GM12874 (cell line): ENCODE measurements around the gene PARD6B.

Source experiments
- TF ChIP-seq, protein P1 (sequence below): IDR thresholded peaks from 2 replicates; pipeline ENCODE4 v1.5.1; 2011; ENCODE audit warnings: low read depth, mild to moderate bottlenecking, control low read depth, low read length, moderate library complexity; ENCODE audit not compliant: insufficient read depth

The PARD6B gene, protein sequence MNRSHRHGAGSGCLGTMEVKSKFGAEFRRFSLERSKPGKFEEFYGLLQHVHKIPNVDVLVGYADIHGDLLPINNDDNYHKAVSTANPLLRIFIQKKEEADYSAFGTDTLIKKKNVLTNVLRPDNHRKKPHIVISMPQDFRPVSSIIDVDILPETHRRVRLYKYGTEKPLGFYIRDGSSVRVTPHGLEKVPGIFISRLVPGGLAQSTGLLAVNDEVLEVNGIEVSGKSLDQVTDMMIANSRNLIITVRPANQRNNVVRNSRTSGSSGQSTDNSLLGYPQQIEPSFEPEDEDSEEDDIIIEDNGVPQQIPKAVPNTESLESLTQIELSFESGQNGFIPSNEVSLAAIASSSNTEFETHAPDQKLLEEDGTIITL

DNA sequence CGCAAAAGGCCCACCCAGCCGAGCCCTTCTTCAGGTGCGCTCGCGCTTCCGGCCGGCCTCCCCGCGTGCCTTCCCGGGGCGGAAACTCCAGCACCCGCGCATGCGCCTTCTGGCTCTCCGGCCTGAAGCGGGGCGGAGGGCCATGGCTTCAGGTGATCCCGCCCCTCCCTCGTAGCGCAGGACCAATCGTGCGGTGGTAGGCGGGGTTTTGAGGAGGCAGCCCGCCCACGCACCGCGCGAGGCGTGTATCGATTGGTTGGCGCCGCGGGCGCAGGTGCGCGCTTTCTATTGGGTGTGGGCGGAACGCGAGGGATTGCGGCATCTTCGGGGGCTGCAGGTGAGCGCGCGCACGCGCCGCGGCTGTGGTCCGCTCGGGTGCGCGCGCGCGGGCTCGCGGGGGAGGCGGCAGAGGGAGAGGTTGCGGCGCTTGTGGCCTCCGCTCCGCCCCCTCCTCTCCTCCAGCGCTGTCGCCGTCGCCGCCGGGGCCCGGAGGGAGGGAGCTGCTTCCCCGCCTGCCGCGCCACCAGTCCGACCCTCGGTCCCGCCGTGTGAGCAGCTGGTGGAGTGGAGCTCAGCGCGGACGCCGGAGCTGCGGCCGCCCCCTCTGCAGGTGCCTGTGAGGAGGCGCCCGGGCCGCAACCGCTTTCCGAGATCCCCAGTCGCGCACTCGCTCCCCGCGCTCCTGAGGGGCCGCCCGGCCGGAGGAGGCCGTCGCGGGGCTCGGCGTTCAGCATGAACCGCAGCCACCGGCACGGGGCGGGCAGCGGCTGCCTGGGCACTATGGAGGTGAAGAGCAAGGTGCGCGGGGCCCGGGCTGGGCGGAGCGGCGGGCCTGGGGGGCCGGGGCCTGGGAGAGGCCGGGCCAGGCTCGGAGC, at the start of gene PARD6B:
Gene PARD6B (plus strand): TSS at position 526 of the 875 bp plus-strand sequence. CDS start 207 bp downstream, at position 733.
- TF ChIP-seq, protein P1, sequence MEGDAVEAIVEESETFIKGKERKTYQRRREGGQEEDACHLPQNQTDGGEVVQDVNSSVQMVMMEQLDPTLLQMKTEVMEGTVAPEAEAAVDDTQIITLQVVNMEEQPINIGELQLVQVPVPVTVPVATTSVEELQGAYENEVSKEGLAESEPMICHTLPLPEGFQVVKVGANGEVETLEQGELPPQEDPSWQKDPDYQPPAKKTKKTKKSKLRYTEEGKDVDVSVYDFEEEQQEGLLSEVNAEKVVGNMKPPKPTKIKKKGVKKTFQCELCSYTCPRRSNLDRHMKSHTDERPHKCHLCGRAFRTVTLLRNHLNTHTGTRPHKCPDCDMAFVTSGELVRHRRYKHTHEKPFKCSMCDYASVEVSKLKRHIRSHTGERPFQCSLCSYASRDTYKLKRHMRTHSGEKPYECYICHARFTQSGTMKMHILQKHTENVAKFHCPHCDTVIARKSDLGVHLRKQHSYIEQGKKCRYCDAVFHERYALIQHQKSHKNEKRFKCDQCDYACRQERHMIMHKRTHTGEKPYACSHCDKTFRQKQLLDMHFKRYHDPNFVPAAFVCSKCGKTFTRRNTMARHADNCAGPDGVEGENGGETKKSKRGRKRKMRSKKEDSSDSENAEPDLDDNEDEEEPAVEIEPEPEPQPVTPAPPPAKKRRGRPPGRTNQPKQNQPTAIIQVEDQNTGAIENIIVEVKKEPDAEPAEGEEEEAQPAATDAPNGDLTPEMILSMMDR = no peak

DNA sequence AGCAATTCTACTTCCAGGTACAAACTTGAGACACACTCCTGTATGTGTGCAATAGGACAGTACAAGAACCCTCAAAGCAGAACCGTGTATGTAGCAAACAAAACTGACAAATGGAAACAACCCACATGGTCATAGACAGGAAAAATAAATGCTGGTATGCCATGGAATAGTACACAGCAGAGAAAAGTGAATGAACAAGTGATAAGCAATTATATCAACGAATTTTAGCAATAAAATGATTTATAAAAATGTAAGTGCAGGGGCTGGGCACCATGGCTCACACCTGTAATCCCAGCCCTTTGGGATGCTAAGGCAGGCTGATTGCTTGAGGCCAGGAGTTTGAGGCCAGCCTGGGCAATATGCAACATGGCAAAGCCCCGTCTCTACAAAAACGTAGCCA, 49.3 kb upstream of the PARD6B start:
- TF ChIP-seq, protein P1 = no peak

DNA sequence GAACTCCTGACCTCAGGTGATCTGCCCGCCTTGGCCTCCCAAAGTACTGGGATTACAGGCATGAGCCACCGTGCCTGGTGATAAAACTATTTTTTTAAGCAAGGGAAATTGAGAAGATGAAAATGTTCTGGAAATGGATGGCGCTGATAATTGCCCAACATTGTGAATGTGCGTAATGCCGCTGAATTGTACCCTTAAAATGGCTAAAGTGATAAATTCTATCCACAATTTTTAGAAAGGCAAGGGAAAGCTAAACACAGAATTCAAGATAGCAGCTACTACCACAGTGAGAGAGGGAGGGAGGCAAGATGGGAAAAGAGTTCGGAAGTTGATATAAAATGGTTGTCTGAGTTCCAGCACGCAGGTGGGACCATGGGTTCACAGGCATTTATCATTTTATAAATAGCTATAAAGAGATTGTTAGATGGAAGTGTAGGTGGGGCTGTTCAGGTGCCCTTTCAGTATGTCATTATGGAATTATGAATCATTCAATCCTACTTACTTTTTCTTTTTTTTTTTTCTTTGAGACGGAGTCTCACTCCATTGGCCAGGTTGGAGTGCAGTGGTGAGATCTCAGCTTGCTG, 48.3 kb upstream of the PARD6B start:
- TF ChIP-seq, protein P1 = no peak

DNA sequence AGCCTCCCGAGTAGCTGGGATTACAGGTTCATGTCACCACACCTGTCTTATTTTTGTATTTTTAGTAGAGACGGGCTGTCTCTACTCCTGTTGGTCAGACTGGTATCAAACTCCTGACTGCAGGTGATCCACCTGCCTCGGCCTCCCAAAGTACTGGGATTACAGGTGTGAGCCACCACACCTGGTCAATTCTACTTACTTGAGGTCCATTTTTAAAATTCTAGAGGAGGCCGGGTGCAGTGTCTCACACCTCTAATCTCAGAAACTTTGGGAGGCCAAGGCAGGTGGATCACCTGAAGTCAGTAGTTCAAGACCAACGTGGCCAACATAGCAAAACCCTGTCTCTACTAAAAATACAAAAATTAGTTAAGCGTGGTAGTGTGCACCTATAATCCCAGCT, 47.8 kb upstream of the PARD6B start:
- TF ChIP-seq, protein P1 = no peak

DNA sequence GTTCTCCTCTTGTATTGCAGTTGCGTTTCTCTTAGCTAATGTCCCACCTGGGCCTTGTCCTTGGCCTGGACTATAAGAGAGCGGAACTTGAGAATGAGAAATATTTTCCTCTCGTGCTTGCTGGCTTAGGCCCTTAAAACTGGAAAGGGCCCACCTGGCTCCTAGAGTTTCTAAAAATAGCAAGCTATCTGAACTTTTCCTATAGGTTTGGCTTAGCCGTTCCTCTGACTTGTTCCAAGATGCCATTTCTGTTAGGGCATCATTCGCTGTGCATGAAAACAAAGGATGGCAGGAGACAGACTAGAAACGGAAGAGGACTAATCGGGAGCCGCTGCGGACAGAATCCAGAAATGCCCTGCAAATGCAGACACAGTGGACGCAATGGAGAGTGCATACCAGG, 44.6 kb upstream of the PARD6B start:
- TF ChIP-seq, protein P1 = no peak

DNA sequence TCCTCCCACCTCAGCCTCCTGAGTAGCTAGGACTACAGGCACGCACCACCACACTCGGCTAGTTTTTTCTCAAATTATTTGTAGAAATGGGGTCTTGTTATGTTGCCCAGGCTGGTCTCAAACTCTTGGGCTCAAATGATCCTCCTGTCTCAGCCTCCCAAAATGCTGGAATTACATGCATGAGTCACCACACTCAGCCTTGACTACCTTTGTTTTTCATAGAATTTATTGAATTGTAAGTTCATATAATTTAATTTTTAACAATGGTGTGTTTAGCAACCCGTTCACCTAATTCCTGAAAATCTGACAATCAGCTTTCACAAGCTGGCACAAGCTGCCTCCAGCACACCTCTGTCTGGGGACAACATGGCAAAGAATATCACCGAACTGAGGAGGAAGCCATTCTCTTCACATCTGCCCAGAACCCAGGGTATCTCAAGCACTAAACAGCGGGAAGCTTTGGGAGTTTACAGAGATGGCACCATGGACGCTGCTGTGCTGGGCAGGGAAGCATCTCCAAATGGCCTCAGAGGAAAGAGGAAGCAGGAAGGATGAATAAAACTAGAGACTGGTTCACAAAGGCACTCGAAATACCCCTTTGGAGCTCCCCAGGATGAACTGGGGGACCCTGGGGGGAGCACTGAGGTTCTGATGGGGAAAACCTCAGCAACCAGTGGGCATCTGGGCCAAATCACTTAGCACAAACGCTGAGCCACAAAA, 43.0 kb upstream of the PARD6B start:
- TF ChIP-seq, protein P1 = no peak
